Measurements from ENCODE around the gene ALPP. TPM values are rescaled to one million over a fixed set of nuclear protein-coding genes. Genes with fewer than 3 reads are reported as not detected.

The ALPP gene
- polyA plus RNA-seq, 1 donor from 2014 or later, result not detected

GRCh38 chr2:232377319-232377718 is 1.2 kb upstream of the ALPP start:
- no peaks in the 10 kb centered on the region for H3K27me3 ChIP-seq (ENCODE audit: insufficient read depth, low read depth, low read length)
- H3K79me2 ChIP-seq (replicated peaks; ENCODE audit: insufficient read depth, low read length), result no peaks in the 10 kb centered on the region
- H4K20me1 ChIP-seq (ENCODE audit: insufficient read depth), result no peaks in the 10 kb centered on the region
- no peak overlapping the region for H3K4me3 ChIP-seq (ENCODE audit: low read length)
- H3K9me2 ChIP-seq (ENCODE audit: insufficient read depth, low read length), result no peaks in the 10 kb centered on the region
- H2AFZ ChIP-seq (ENCODE audit: low read depth, low read length), result no peak overlapping the region
- no peak overlapping the region for H3K27ac ChIP-seq (ENCODE audit: low read length)
- no peaks in the 10 kb centered on the region for H3K9me3 ChIP-seq (ENCODE audit: low read length)
- no peak overlapping the region for H3K4me2 ChIP-seq (ENCODE audit: low read length)
- H3K9ac ChIP-seq (ENCODE audit: low read length), result no peak overlapping the region
- TF ChIP-seq POLR2AphosphoS5 (IDR thresholded peaks at IDR 0.05) (no peak), SMC3 (conservative IDR thresholded peaks at IDR 0.05; ENCODE audit: poor library complexity) (no peak), TAF1 (IDR thresholded peaks at IDR 0.05; ENCODE audit: low read depth) (no peak), EZH2 (IDR thresholded peaks at IDR 0.05; ENCODE audit: borderline replicate concordance, insufficient read depth, low read length, poor library complexity, severe bottlenecking) (no peak), REST (IDR thresholded peaks at IDR 0.05; ENCODE audit: borderline replicate concordance) (no peak), EP300 (conservative IDR thresholded peaks at IDR 0.05; ENCODE audit: poor library complexity, severe bottlenecking) (no peak), RAD21 (conservative IDR thresholded peaks at IDR 0.05) (no peak), MXI1 (conservative IDR thresholded peaks at IDR 0.05; ENCODE audit: poor library complexity, severe bottlenecking) (no peak), CTCF (IDR thresholded peaks at IDR 0.05; ENCODE audit: poor library complexity, severe bottlenecking) (no peak)
- H3F3A ChIP-seq (ENCODE audit: insufficient read depth, low read length, poor library complexity, severe bottlenecking), result no peaks in the 10 kb centered on the region
- H3K36me3 ChIP-seq (ENCODE audit: insufficient read depth, low read length), result no peaks in the 10 kb centered on the region

GRCh38 chr2:232377841-232378734 is 463 bp upstream of the ALPP start:
- Histone ChIP-seq H2AFZ (ENCODE audit: low read depth, low read length) (no peak overlapping the region), H3K27me3 (ENCODE audit: insufficient read depth, low read depth, low read length) (peaks cover 4% of the 10 kb centered on the region), H3K4me3 (ENCODE audit: low read length) (no peak overlapping the region), H3K9ac (ENCODE audit: low read length) (no peak overlapping the region), H3K36me3 (ENCODE audit: insufficient read depth, low read length) (no peaks in the 10 kb centered on the region), H3K9me2 (ENCODE audit: insufficient read depth, low read length) (no peaks in the 10 kb centered on the region), H3F3A (ENCODE audit: insufficient read depth, low read length, poor library complexity, severe bottlenecking) (no peaks in the 10 kb centered on the region), H3K79me2 (replicated peaks; ENCODE audit: insufficient read depth, low read length) (no peaks in the 10 kb centered on the region), H3K27ac (ENCODE audit: low read length) (no peak overlapping the region), H4K20me1 (ENCODE audit: insufficient read depth) (no peaks in the 10 kb centered on the region), H3K9me3 (ENCODE audit: low read length) (no peaks in the 10 kb centered on the region), H3K4me2 (ENCODE audit: low read length) (no peak overlapping the region)
- TF ChIP-seq TAF1 (IDR thresholded peaks at IDR 0.05; ENCODE audit: low read depth) (no peak), EP300 (conservative IDR thresholded peaks at IDR 0.05; ENCODE audit: poor library complexity, severe bottlenecking) (no peak), EZH2 (IDR thresholded peaks at IDR 0.05; ENCODE audit: borderline replicate concordance, insufficient read depth, low read length, poor library complexity, severe bottlenecking) (no peak), CTCF (IDR thresholded peaks at IDR 0.05; ENCODE audit: poor library complexity, severe bottlenecking) (no peak), MXI1 (conservative IDR thresholded peaks at IDR 0.05; ENCODE audit: poor library complexity, severe bottlenecking) (no peak), POLR2AphosphoS5 (IDR thresholded peaks at IDR 0.05) (no peak), REST (IDR thresholded peaks at IDR 0.05; ENCODE audit: borderline replicate concordance) (no peak), RAD21 (conservative IDR thresholded peaks at IDR 0.05) (no peak), SMC3 (conservative IDR thresholded peaks at IDR 0.05; ENCODE audit: poor library complexity) (no peak)

All from neural cell (in vitro differentiated cells).